Activated naive CD4-positive, alpha-beta T cell treated with anti-CD3 and anti-CD28 coated beads, Interleukin-2, amount 50 U/mL, for 24 hours (primary cell): ENCODE results near the gene PIGL.
"Not testable (repeated sequence)": the region's sequence is repeated elsewhere in the genome, so short reads cannot be mapped to it uniquely, and the experiment has no call there.

Source experiments
- H3K27ac Mint-ChIP-seq: one replicate; pipeline ENCODE4 v1.8.0; 2021; ENCODE audit warnings: mild to moderate bottlenecking, mixed read lengths
- H3K27me3 Mint-ChIP-seq: one replicate; pipeline ENCODE4 v1.8.0; 2021; ENCODE audit warnings: mixed read lengths
- H3K36me3 Mint-ChIP-seq: one replicate; pipeline ENCODE4 v1.8.0; 2021; ENCODE audit warnings: mixed read lengths
- H3K4me1 Mint-ChIP-seq: one replicate; pipeline ENCODE4 v1.8.0; 2021; ENCODE audit warnings: mixed read lengths
- H3K4me3 Mint-ChIP-seq: one replicate; pipeline ENCODE4 v1.8.0; 2021; ENCODE audit warnings: mild to moderate bottlenecking, mixed read lengths
- H3K9me3 Mint-ChIP-seq: one replicate; pipeline ENCODE4 v1.8.0; 2021; ENCODE audit warnings: mixed read lengths

Gene PIGL

DNA sequence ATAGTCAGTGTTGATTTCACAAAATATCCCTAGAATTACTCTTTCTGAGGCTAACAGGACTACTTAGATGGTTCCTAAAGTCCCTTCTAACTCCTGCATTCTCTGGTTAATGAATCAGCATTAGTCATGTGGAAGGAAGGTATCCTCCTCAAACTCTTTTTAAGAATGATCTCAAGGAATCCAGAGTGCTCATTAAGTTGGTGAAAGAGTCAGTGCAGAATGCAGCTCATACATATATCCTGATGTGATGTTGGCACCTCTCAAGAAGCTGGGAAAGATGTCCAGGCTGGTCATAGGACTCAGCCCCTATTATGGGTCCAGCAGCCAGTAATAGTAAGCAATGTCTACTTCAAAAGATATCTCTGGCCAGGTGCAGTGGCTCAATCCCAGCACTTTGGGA, 65.5 kb downstream of the PIGL start:
- peaks cover 4% of the 10 kb centered on the region for H3K9me3 Mint-ChIP-seq
- H3K27me3 Mint-ChIP-seq, result no peaks in the 10 kb centered on the region
- no peak overlapping the region for H3K27ac Mint-ChIP-seq
- H3K4me1 Mint-ChIP-seq, result peaks cover 49% of the 10 kb centered on the region
- H3K36me3 Mint-ChIP-seq, result peaks cover 20% of the 10 kb centered on the region
- no peak overlapping the region for H3K4me3 Mint-ChIP-seq

- H3K9me3 Mint-ChIP-seq, result peaks cover under 1% of the 10 kb centered on the region
- no peak overlapping the region for H3K4me3 Mint-ChIP-seq
- peaks cover 60% of the 10 kb centered on the region for H3K4me1 Mint-ChIP-seq
- no peak overlapping the region for H3K27ac Mint-ChIP-seq
- peaks cover 16% of the 10 kb centered on the region for H3K36me3 Mint-ChIP-seq
- no peaks in the 10 kb centered on the region for H3K27me3 Mint-ChIP-seq
Measured at GRCh38 chr17:16283705-16284104, 66.7 kb downstream of the PIGL start.

- Mint-ChIP-seq H3K27ac (peak overlapping the region; percentile 83), H3K27me3 (no peaks in the 10 kb centered on the region), H3K4me1 (peaks cover 60% of the 10 kb centered on the region), H3K4me3 (peak overlapping the region; percentile 67), H3K36me3 (peaks cover 7% of the 10 kb centered on the region), H3K9me3 (no peaks in the 10 kb centered on the region)
Measured at GRCh38 chr17:16285646-16286008, 68.6 kb downstream of the PIGL start.

DNA sequence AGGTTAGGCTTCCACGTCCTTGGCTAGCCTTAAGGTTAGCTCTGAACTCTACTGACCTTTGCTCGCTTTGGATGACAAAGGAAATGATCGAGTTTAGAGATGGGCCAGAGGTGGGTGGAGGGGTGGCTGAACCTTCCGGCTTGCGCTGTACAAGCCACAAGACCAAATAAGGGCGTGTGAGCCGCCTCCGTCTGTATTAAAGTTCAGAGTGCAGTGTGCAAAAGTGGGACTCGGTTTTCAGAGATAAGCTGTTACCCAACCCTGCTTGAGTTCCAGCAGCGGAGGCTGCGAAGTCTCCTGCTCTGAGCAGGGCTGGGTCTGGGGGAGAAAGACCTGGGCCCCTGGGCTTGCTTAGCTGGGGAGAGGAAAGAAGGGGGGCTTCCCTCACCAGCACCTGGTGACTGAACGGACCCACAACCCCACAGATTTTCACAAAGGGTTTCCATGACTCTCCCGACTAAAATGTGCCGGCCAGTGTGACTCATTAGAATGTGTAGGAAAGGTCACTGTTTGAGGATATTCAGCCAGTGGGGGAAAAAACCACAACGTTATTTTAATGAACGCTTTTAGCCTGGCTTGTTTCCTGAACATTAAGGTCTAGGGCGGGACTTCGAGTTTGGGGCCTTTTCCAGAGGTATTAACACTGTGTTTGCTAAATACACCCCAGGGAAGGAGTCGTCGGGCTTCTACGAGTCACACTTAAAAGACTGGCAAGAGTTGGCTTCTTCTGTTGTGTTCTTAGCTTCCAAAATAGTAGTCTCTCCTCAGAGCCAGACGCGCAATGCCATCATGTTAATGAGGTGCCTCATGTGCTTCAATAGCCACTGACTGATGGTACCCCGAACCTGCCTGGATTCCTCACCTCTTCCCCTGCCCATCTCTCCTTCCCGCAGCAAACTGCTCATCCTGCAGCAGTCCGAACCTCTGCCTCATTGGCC, 69.3 kb downstream of the PIGL start:
- Mint-ChIP-seq H3K27me3 (no peaks in the 10 kb centered on the region), H3K4me3 (peak overlapping the region; percentile 67), H3K4me1 (peaks cover 62% of the 10 kb centered on the region), H3K27ac (peak overlapping the region; percentile 83), H3K36me3 (peaks cover 7% of the 10 kb centered on the region), H3K9me3 (no peaks in the 10 kb centered on the region)

DNA sequence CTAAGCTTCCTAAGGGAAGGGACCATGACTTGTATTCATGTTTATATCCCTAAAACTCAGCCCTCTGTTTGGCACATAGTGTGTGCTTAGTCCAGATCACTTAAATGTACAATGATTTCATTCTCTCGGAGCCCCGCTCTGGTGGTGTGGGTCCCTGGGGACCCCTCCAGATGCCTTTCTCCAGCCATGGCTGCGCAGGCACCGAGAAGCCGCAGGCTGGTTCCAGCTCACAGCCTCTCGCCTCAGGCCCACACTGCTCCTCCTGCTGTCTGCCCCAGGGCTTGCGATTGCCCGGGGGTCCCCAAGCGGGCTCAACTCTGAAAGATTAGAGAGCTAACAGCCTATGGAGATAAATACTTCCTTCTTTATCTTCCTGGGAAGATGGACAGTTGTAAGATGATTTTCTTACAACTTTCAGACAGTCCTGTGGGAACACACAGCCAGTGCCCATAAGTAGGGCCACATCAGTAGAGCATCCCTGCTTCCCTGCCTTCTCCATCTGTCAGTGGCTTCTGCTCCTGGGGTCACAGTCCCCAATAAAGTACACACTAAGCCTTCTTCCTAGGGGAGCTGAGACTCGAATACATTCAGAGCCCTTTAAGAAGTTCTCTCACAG, 70.0 kb downstream of the PIGL start:
- Mint-ChIP-seq H3K27ac (peak overlapping the region; percentile 95), H3K4me1 (peaks cover 58% of the 10 kb centered on the region), H3K4me3 (peak overlapping the region; percentile 67), H3K36me3 (peaks cover 5% of the 10 kb centered on the region), H3K27me3 (no peaks in the 10 kb centered on the region), H3K9me3 (no peaks in the 10 kb centered on the region)

- Mint-ChIP-seq H3K36me3 (peaks cover 5% of the 10 kb centered on the region), H3K4me1 (peaks cover 58% of the 10 kb centered on the region), H3K27me3 (no peaks in the 10 kb centered on the region)
Measured at GRCh38 chr17:16287563-16288027, 70.6 kb downstream of the PIGL start.

GRCh38 chr17:16288860-16289571, 72.0 kb downstream of the PIGL start:
- no peaks in the 10 kb centered on the region for H3K9me3 Mint-ChIP-seq
- H3K27ac Mint-ChIP-seq, result peak overlapping the region; percentile 59
- H3K27me3 Mint-ChIP-seq, result no peaks in the 10 kb centered on the region
- peaks cover 5% of the 10 kb centered on the region for H3K36me3 Mint-ChIP-seq
- H3K4me3 Mint-ChIP-seq, result no peak overlapping the region
- H3K4me1 Mint-ChIP-seq, result peaks cover 61% of the 10 kb centered on the region

More at GRCh38 chr17:16287563-16288027, 70.6 kb downstream of the PIGL start:
- no peaks in the 10 kb centered on the region for H3K9me3 Mint-ChIP-seq
- H3K27ac Mint-ChIP-seq, result peak overlapping the region; percentile 95
- H3K4me3 Mint-ChIP-seq, result peak overlapping the region; percentile 67

DNA sequence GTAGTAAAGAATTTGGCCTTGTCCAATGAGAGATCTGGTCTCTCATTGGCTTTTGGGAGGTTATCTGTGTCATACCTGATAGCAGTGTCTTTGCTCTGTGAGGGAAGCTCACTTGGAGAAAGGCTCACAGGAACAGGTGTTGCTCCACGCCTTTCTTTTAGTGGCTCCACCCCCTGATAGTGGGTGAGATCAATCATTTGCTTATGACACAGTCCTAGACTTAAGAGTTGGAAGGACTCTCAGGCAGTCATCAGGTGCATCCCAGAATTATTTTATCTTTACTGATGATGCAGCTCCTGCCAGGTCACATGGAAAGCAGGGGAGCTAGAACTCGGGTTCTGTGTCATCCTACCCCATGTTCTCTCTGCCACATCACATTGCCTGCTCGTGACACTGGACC, 76.9 kb downstream of the PIGL start:
- H3K27me3 Mint-ChIP-seq, result no peaks in the 10 kb centered on the region
- peaks cover 38% of the 10 kb centered on the region for H3K4me1 Mint-ChIP-seq
- H3K27ac Mint-ChIP-seq, result no peak overlapping the region
- no peaks in the 10 kb centered on the region for H3K9me3 Mint-ChIP-seq
- H3K36me3 Mint-ChIP-seq, result peaks cover 3% of the 10 kb centered on the region
- H3K4me3 Mint-ChIP-seq, result no peak overlapping the region

DNA sequence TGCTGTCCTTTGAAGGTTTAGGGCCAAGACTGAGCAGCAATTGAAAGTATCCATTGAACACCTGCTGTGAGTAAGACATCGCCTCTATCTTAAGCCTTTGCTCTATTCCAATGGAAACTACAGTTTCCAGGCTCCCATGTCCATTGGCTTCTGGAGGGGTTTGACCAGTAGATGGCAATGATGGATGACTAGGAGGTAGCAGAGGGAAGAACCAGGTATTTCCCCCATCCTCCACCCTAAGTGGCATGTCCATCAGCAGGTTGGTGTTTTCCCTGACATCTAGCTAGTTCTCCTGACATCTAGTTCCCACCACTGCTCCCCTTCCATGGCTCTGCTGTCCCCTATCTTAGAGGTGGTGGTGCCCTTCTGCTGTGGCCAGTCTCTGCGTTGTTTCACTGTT, 77.5 kb downstream of the PIGL start:
- Mint-ChIP-seq H3K9me3 (no peaks in the 10 kb centered on the region), H3K4me1 (peaks cover 31% of the 10 kb centered on the region), H3K27me3 (no peaks in the 10 kb centered on the region), H3K4me3 (no peak overlapping the region), H3K36me3 (peaks cover 3% of the 10 kb centered on the region), H3K27ac (peak overlapping the region; percentile 59)

- H3K27me3 Mint-ChIP-seq, H3K36me3 Mint-ChIP-seq, H3K9me3 Mint-ChIP-seq, H3K27ac Mint-ChIP-seq, H3K4me3 Mint-ChIP-seq: not testable (repeated sequence)
- peaks cover 26% of the 10 kb centered on the region for H3K4me1 Mint-ChIP-seq
Measured at GRCh38 chr17:16296072-16296471, 79.1 kb downstream of the PIGL start.

DNA sequence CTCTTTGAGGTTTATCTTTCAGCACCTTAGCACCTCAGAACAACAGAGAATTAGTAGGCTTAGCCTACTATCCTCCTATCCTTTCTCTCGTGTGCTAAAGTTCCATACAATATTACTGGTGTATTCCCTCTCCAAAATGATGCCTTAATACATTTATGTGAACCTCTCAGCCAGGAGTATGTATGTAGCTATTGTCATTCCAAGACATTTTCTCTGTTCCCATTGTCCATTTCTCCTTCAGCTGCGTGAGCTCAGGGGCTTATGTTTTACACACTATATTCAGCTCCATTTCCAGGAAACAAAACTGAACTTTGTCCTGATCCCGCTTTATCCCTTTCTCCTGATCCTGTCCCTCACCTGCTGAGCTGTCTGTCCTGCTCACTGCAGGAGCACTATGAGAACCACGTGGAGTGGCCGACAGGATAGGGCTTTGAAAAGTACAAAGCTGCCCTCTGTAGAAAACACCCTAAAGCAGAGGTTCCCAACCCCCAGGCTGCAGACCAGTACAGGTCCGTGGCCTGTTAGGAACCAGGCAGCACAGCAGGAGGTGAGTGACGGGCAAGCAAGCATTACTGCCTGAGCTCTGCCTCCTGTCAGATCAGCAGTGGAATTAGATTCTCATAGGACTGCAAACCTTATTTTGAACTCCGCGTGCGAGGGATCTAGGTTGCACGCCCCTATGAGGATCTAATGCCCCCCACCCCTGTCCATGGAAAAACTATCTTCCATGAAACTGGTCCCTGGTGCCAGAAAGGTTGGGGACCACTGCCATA, 80.5 kb downstream of the PIGL start:
- H3K9me3 Mint-ChIP-seq, result no peaks in the 10 kb centered on the region
- peaks cover 26% of the 10 kb centered on the region for H3K4me1 Mint-ChIP-seq
- H3K36me3 Mint-ChIP-seq, result peaks cover 6% of the 10 kb centered on the region
- H3K4me3 Mint-ChIP-seq, result no peak overlapping the region
- H3K27ac Mint-ChIP-seq, result no peak overlapping the region
- no peaks in the 10 kb centered on the region for H3K27me3 Mint-ChIP-seq

DNA sequence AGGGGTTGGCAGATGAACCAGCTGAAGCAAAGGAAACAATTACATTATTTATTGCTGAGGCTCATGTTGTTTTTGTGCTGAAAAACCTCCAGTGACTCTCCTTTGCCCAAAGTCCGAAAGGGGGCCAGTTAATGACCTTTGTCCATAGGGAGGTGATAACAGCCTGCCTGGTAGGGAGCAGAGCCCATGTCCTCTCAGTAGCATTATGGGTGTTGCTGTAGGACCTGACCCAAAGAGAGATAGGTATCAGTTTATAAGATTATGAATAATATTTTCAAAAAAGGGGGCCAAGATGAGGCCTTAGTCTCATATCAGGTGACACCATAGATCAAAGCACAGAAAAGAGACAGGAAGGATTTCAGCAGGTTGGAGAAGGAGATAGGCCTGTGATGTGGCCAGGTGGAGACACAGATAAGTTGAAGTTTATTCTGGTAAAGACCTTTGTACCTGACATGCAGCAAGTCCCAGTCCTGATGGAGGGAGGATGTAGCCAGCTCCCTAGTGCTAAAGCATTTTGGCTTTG, 81.2 kb downstream of the PIGL start:
- Mint-ChIP-seq H3K9me3 (no peaks in the 10 kb centered on the region), H3K27me3 (no peaks in the 10 kb centered on the region), H3K36me3 (peaks cover 8% of the 10 kb centered on the region), H3K4me1 (peaks cover 26% of the 10 kb centered on the region), H3K27ac (peak overlapping the region; percentile 23), H3K4me3 (no peak overlapping the region)

DNA sequence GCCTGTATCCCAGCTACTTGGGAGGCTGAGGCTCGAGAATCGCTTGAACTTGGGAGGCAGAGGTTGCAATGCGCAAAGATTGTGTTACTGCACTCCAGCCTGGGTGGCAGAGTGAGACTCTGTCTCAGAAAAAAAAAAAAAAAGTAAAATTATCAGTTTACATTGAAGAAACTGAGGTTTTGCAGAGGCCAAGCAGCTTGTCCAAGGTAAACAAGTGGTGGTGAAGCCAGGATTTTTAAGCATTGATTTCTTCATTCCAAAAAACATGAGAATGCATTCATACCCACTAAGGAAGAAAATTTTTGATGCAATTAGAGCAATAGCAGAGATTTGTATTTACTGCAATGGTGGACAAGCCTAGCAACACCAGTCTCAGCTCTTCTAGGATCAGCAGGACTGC, 83.5 kb downstream of the PIGL start:
- Mint-ChIP-seq H3K4me3 (no peak overlapping the region), H3K27ac (no peak overlapping the region), H3K4me1 (peaks cover 18% of the 10 kb centered on the region), H3K9me3 (no peaks in the 10 kb centered on the region), H3K36me3 (peaks cover 6% of the 10 kb centered on the region), H3K27me3 (no peaks in the 10 kb centered on the region)

DNA sequence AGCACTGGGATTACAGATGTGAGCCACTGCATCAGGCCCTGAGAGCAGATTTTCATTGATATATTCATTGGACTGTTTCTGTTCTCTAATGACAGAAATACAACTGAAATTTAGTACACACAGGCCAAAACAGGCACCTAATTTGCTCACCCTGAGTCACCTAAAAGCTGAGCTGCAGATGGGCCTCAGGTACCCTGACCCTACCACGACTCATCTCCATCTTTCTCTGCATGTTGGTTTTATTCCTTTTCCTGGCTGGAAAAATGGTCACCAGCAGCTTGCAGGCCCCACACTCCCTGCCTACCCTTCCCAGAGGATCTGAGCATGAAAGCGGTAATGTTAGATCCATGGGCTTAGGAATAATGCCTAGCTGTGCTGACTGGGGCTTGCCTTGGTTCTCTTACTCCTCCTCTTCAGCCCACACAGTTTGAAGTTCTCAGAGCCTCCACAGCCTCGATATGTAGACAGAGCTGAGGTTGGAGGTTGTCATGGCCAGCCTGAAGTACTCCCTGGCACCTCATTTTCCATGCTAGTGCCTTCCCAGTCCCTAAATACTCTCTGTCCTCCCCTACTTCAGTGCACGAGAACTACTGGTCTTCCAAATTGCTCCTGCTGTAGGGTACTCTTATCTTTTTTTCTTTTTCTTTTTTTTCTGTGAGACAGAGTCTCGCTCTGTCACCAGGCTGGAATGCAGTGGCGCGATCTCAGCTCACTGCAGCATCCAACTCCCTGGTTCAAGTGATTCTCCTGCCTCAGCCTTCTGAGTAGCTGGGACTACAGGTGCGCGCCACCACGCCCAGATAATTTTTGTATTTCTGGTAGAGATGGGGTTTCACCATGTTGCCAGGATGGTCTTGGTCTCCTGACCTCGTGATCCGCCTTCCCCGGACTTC, 85.2 kb downstream of the PIGL start:
- H3K9me3 Mint-ChIP-seq, result no peaks in the 10 kb centered on the region
- peaks cover 5% of the 10 kb centered on the region for H3K36me3 Mint-ChIP-seq
- no peak overlapping the region for H3K27ac Mint-ChIP-seq
- H3K4me3 Mint-ChIP-seq, result no peak overlapping the region
- H3K4me1 Mint-ChIP-seq, result peaks cover 13% of the 10 kb centered on the region
- H3K27me3 Mint-ChIP-seq, result no peaks in the 10 kb centered on the region
